Osteoblast (primary cell): ENCODE results near the gene PRSS38. TPM values are rescaled to one million over a fixed set of nuclear protein-coding genes. Genes with fewer than 3 reads are reported as not detected.

Experiments
- DNase-seq: peaks from one replicate; pipeline ENCODE4 v3.0.0; 2011; ENCODE audit warnings: low spot score, mixed read lengths; ENCODE audit not compliant: insufficient read length; ENCODE audit errors: missing footprints
- H2AFZ ChIP-seq: 2 replicates; pipeline ENCODE4 v1.6.0; 2011; ENCODE audit warnings: mild to moderate bottlenecking, low read length
- H3K27ac ChIP-seq: 2 replicates; pipeline ENCODE4 v1.5.1; 2011; ENCODE audit warnings: mild to moderate bottlenecking, low read depth, low read length, moderate library complexity
- H3K27me3 ChIP-seq: 2 replicates; pipeline ENCODE4 v1.6.0; 2012; ENCODE audit warnings: mild to moderate bottlenecking, control low read depth, inconsistent platforms, low read length, moderate library complexity; ENCODE audit not compliant: insufficient read depth
- H3K36me3 ChIP-seq: 2 replicates; pipeline ENCODE4 v1.5.1; 2011; ENCODE audit warnings: mild to moderate bottlenecking, low read length, control low read depth, moderate library complexity; ENCODE audit not compliant: insufficient read depth
- H3K4me1 ChIP-seq: 2 replicates; pipeline ENCODE4 v1.5.1; 2011; ENCODE audit warnings: mild to moderate bottlenecking, low read length, control low read depth, moderate library complexity; ENCODE audit not compliant: insufficient read depth
- H3K4me2 ChIP-seq: 2 replicates; pipeline ENCODE4 v1.6.0; 2011; ENCODE audit warnings: mild to moderate bottlenecking, low read length; ENCODE audit not compliant: insufficient read depth
- H3K4me3 ChIP-seq: fragments of 200-600 bp; sonication (generic); 3 replicates; pipeline ENCODE4 v1.5.1; 2012; ENCODE audit warnings: mild to moderate bottlenecking, low read length, inconsistent platforms; ENCODE audit not compliant: insufficient read depth
- H3K79me2 ChIP-seq: 2 replicates; pipeline ENCODE4 v1.6.0; 2012; ENCODE audit warnings: mild to moderate bottlenecking, low read length, control low read depth, inconsistent platforms; ENCODE audit not compliant: insufficient read depth
- H3K9me3 ChIP-seq: 2 replicates; pipeline ENCODE4 v1.5.1; 2011; ENCODE audit warnings: low read depth, low read length, control low read depth
- H4K20me1 ChIP-seq: 2 replicates; pipeline ENCODE4 v1.6.0; 2012; ENCODE audit warnings: mild to moderate bottlenecking, low read length, control low read depth; ENCODE audit not compliant: insufficient read depth
- total RNA-seq: library from RNA; depleted of rRNA; stranded (reverse); fragments of >200 nt; gene quantifications from 2 replicates; pipeline ENCODE4 v1.2.3, GENCODE V29; 2012
- TF ChIP-seq, protein P1 (sequence below): IDR thresholded peaks from 2 replicates; pipeline ENCODE4 v1.5.1; 2011; ENCODE audit warnings: mild to moderate bottlenecking, low read depth, low read length, moderate library complexity; ENCODE audit errors: extremely low read depth

Gene PRSS38
- total RNA-seq, 1 donor, result not detected

DNA sequence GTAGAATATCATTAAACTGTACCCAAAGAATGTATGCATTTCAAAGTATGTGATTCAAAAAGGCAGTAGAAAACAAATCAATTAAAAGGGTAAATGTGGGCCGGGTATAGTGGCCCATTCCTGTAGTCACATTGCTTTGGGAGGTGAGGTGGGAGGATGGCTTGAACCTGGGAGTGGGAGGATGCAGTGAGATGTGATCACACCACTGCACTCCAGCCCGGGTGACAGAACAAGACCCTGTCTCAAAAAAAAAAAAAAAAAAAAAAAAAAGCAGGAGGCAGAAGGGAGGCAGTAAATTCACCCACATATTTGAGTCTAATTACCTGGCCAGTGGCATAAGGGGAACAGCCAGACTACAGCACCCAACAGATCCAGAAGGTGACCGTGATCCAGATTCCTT is 17.9 kb upstream of the PRSS38 start:
- H3K36me3 ChIP-seq, result no peaks in the 10 kb centered on the region
- no peaks in the 10 kb centered on the region for H3K79me2 ChIP-seq
- H3K27ac ChIP-seq, result no peak overlapping the region
- TF ChIP-seq, protein P1, sequence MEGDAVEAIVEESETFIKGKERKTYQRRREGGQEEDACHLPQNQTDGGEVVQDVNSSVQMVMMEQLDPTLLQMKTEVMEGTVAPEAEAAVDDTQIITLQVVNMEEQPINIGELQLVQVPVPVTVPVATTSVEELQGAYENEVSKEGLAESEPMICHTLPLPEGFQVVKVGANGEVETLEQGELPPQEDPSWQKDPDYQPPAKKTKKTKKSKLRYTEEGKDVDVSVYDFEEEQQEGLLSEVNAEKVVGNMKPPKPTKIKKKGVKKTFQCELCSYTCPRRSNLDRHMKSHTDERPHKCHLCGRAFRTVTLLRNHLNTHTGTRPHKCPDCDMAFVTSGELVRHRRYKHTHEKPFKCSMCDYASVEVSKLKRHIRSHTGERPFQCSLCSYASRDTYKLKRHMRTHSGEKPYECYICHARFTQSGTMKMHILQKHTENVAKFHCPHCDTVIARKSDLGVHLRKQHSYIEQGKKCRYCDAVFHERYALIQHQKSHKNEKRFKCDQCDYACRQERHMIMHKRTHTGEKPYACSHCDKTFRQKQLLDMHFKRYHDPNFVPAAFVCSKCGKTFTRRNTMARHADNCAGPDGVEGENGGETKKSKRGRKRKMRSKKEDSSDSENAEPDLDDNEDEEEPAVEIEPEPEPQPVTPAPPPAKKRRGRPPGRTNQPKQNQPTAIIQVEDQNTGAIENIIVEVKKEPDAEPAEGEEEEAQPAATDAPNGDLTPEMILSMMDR, result no peak
- H4K20me1 ChIP-seq, result no peaks in the 10 kb centered on the region
- no peak overlapping the region for H3K4me2 ChIP-seq
- peaks cover 16% of the 10 kb centered on the region for H3K4me1 ChIP-seq
- H2AFZ ChIP-seq, result no peak overlapping the region
- DNase-seq, result no peak
- no peak overlapping the region for H3K4me3 ChIP-seq
- no peaks in the 10 kb centered on the region for H3K9me3 ChIP-seq
- peaks cover 5% of the 10 kb centered on the region for H3K27me3 ChIP-seq

- Histone ChIP-seq H3K27me3 (peaks cover 5% of the 10 kb centered on the region), H4K20me1 (no peaks in the 10 kb centered on the region), H3K4me2 (no peak overlapping the region), H3K27ac (no peak overlapping the region), H2AFZ (no peak overlapping the region), H3K4me3 (no peak overlapping the region), H3K36me3 (no peaks in the 10 kb centered on the region), H3K79me2 (no peaks in the 10 kb centered on the region), H3K4me1 (peaks cover 16% of the 10 kb centered on the region), H3K9me3 (no peaks in the 10 kb centered on the region)
- DNase-seq, result no peak
- TF ChIP-seq, protein P1, result no peak
Measured at GRCh38 chr1:227798078-227798802, 17.2 kb upstream of the PRSS38 start.

DNA sequence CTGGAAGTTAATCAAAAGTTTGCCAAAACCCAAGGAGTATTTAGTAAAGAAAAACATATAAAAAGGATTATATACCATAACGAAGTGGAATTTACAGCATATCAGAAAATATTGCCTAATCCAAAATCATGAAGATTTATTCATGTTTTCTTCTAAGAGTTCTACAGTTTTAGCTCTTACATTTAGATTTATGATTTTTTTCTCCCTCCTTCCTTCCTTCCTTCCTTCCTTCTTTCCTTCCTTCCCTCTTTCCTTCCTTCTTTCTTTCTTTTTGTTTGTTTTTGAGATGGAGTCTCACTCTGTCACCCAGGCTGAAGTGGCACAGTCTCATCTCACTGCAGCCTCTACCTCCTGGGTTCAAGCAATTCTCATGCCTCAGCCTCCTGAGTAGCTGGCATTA is 15.7 kb upstream of the PRSS38 start:
- Histone ChIP-seq H3K79me2 (no peaks in the 10 kb centered on the region), H3K36me3 (no peaks in the 10 kb centered on the region), H3K9me3 (no peaks in the 10 kb centered on the region), H3K27me3 (peaks cover 5% of the 10 kb centered on the region), H2AFZ (no peak overlapping the region), H3K27ac (no peak overlapping the region), H3K4me1 (peaks cover 2% of the 10 kb centered on the region), H3K4me3 (no peak overlapping the region), H3K4me2 (no peak overlapping the region), H4K20me1 (no peaks in the 10 kb centered on the region)
- DNase-seq, result no peak
- TF ChIP-seq, protein P1, result no peak

DNA sequence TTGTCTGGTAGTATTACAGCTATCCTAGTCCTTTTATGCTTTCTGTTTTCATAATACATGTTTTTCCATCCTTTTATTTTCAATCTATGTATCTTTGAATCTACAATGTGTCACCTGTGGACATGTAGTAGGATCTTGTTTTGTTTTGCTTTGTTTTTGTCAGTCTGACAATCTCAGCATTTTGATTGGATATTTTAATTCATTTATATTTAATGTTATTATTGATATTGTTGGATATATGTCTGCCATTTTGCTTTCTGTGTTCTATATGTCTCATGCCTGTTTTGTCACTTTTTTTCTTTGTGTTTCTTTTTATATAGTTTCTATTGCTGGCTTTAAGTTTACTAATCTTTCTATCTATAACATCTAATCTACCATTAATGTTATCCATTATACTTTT is 11.5 kb upstream of the PRSS38 start:
- H3K27me3 ChIP-seq, result peaks cover 4% of the 10 kb centered on the region
- H3K9me3 ChIP-seq, result no peaks in the 10 kb centered on the region
- H3K4me1 ChIP-seq, result peaks cover 7% of the 10 kb centered on the region
- H2AFZ ChIP-seq, result no peak overlapping the region
- H3K27ac ChIP-seq, result no peak overlapping the region
- no peak overlapping the region for H3K4me3 ChIP-seq
- no peaks in the 10 kb centered on the region for H4K20me1 ChIP-seq
- no peak overlapping the region for H3K4me2 ChIP-seq
- H3K36me3 ChIP-seq, result no peaks in the 10 kb centered on the region
- no peaks in the 10 kb centered on the region for H3K79me2 ChIP-seq
- DNase-seq, result no peak
- TF ChIP-seq, protein P1, result no peak
